IMR-90 (cell line): ENCODE results near the gene NRF1. TPM values are rescaled to one million over a fixed set of nuclear protein-coding genes. Genes with fewer than 3 reads are reported as not detected.

Experiments
- ATAC-seq: fragments of 200-7000 bp; cut with Tn5 transposase; 2 replicates; pipeline ENCODE4 v1.9.1; 2020; ENCODE audit warnings: low read depth, mild to moderate bottlenecking, moderate library complexity
- BruUV-seq: library from RNA; stranded (reverse); fragments of 400-500 nt; replicated peaks from 2 replicates; lab custom pipeline; 2021; lab: Mats Ljungman, UMichigan
- CTCF ChIA-PET: fragments of 300-600 bp; formaldehyde crosslinking; extraction: SDS; loops from one replicate; lab custom pipeline; 2021; ENCODE audit warnings: antibody characterized with exemption; lab: Yijun Ruan, JAX
- POLR2A ChIA-PET: fragments of 300-600 bp; sonication (Branson Sonifier 250); formaldehyde crosslinking; loops from one replicate; lab custom pipeline; 2022; ENCODE audit warnings: antibody characterized with exemption; ENCODE audit not compliant: unreplicated experiment; lab: Charles Lee
- DNase-seq: peaks from one replicate; pipeline ENCODE4 v3.0.0; 2013
- H2AFZ ChIP-seq: replicated peaks from 2 replicates; pipeline ENCODE3; 2013; ENCODE audit warnings: low read length, mild to moderate bottlenecking; ENCODE audit not compliant: poor library complexity
- H2AK5ac ChIP-seq: 2 replicates; pipeline ENCODE4 v1.6.1; 2013; ENCODE audit warnings: low read depth, low read length, inconsistent platforms
- H2AK9ac ChIP-seq: replicated peaks from 2 replicates; pipeline ENCODE3; 2013; ENCODE audit warnings: mild to moderate bottlenecking, low read depth, low read length, moderate library complexity; ENCODE audit not compliant: poor library complexity
- H2BK120ac ChIP-seq: 2 replicates; pipeline ENCODE4 v1.6.1; 2013; ENCODE audit warnings: low read depth, low read length, inconsistent platforms
- H2BK15ac ChIP-seq: 3 replicates; pipeline ENCODE4 v1.6.1; 2013; ENCODE audit warnings: low read depth, low read length, inconsistent platforms
- H2BK20ac ChIP-seq: 2 replicates; pipeline ENCODE4 v1.6.1; 2013; ENCODE audit warnings: low read depth, mild to moderate bottlenecking, inconsistent platforms, low read length, moderate library complexity
- H2BK5ac ChIP-seq: 2 replicates; pipeline ENCODE4 v1.6.1; 2013; ENCODE audit warnings: mild to moderate bottlenecking, low read depth, low read length, inconsistent platforms; ENCODE audit not compliant: poor library complexity, severe bottlenecking
- H3K14ac ChIP-seq: replicated peaks from 2 replicates; pipeline ENCODE4 v1.6.1; 2013; ENCODE audit warnings: low read depth, low read length, inconsistent platforms
- H3K18ac ChIP-seq: 2 replicates; pipeline ENCODE4 v1.6.1; 2013; ENCODE audit warnings: low read depth, low read length, control low read depth
- H3K23ac ChIP-seq: 2 replicates; pipeline ENCODE4 v1.6.1; 2013; ENCODE audit warnings: low read depth, low read length, inconsistent platforms
- H3K27ac ChIP-seq: 2 replicates; pipeline ENCODE4 v1.5.1; 2013; ENCODE audit warnings: mild to moderate bottlenecking, control low read depth, low read length; ENCODE audit not compliant: insufficient read depth
- H3K27me3 ChIP-seq: 2 replicates; pipeline ENCODE4 v1.6.1; 2013; ENCODE audit warnings: low read length; ENCODE audit not compliant: control insufficient read depth, insufficient read depth
- H3K36me3 ChIP-seq: 2 replicates; pipeline ENCODE4 v1.6.1; 2013; ENCODE audit warnings: low read length, mixed read lengths; ENCODE audit not compliant: control insufficient read depth, insufficient read depth
- H3K4ac ChIP-seq: 2 replicates; pipeline ENCODE4 v1.6.1; 2013; ENCODE audit warnings: low read depth, low read length, inconsistent platforms
- H3K4me1 ChIP-seq: 2 replicates; pipeline ENCODE4 v1.6.1; 2013; ENCODE audit warnings: low read length, mixed read lengths; ENCODE audit not compliant: control insufficient read depth, insufficient read depth
- H3K4me2 ChIP-seq: 2 replicates; pipeline ENCODE4 v1.6.1; 2013; ENCODE audit warnings: low read depth, mild to moderate bottlenecking, control low read depth, low read length, moderate library complexity
- H3K4me3 ChIP-seq: 2 replicates; pipeline ENCODE4 v1.5.1; 2013; ENCODE audit warnings: low read depth, mild to moderate bottlenecking, control low read depth, low read length, moderate library complexity; ENCODE audit not compliant: insufficient read depth
- H3K56ac ChIP-seq: 2 replicates; pipeline ENCODE4 v1.6.1; 2013; ENCODE audit warnings: low read length, inconsistent platforms; ENCODE audit not compliant: insufficient read depth; ENCODE audit errors: extremely low read depth
- H3K79me1 ChIP-seq, 2 experiments: 2 replicates each; pipeline ENCODE4 v1.6.1; 2013; ENCODE audit warnings: low read length in 2 of 2, inconsistent platforms in 1 of 2, low read depth in 1 of 2
- H3K9ac ChIP-seq: 2 replicates; pipeline ENCODE4 v1.6.1; 2013; ENCODE audit warnings: low read depth, low read length, control low read depth
- H3K9me1 ChIP-seq: 2 replicates; pipeline ENCODE4 v1.6.1; 2013; ENCODE audit warnings: low read length, inconsistent platforms; ENCODE audit not compliant: insufficient read depth
- H3K9me3 ChIP-seq: 2 replicates; pipeline ENCODE4 v1.6.1; 2013; ENCODE audit warnings: low read length; ENCODE audit not compliant: control insufficient read depth, insufficient read depth
- H4K20me1 ChIP-seq: 2 replicates; pipeline ENCODE4 v1.6.1; 2013; ENCODE audit warnings: low read length, inconsistent platforms; ENCODE audit not compliant: insufficient read depth
- H4K5ac ChIP-seq: 2 replicates; pipeline ENCODE4 v1.6.1; 2013; ENCODE audit warnings: mild to moderate bottlenecking, low read depth, low read length, control low read depth
- H4K8ac ChIP-seq, 2 experiments: 2 replicates each; pipeline ENCODE4 v1.6.1; 2013; ENCODE audit warnings: low read depth in 2 of 2, low read length in 2 of 2, control low read depth in 1 of 2, inconsistent platforms in 1 of 2
- H4K91ac ChIP-seq: 2 replicates; pipeline ENCODE4 v1.6.1; 2013; ENCODE audit warnings: low read depth, low read length, inconsistent platforms; ENCODE audit not compliant: insufficient read depth
- BHLHE40 ChIP-seq: fragments of 150-350 bp; IDR thresholded peaks from 2 replicates; pipeline ENCODE4 v1.6.1; 2016; ENCODE audit warnings: mild to moderate bottlenecking, low read depth, low read length
- CEBPB ChIP-seq: IDR thresholded peaks from 2 replicates; pipeline ENCODE4 v1.6.1; 2012; ENCODE audit warnings: low read depth, low read length, improper control_type of control experiment
- CHD1 ChIP-seq: IDR thresholded peaks from 2 replicates; pipeline ENCODE4 v1.6.1; 2012; ENCODE audit warnings: low read depth, low read length, improper control_type of control experiment
- CTCF ChIP-seq: conservative IDR thresholded peaks from 2 replicates; pipeline ENCODE4 v1.5.1; 2012; ENCODE audit warnings: mild to moderate bottlenecking, low read depth, low read length, improper control_type of control experiment
- ELK1 ChIP-seq: fragments of 150-350 bp; IDR thresholded peaks from 2 replicates; pipeline ENCODE4 v1.6.1; 2016; ENCODE audit warnings: low read depth, mild to moderate bottlenecking, low read length, moderate library complexity, borderline replicate concordance
- MAFK ChIP-seq: IDR thresholded peaks from 2 replicates; pipeline ENCODE4 v1.6.1; 2012; ENCODE audit warnings: low read depth, low read length, improper control_type of control experiment
- MAZ ChIP-seq: IDR thresholded peaks from 2 replicates; pipeline ENCODE4 v1.6.1; 2012; ENCODE audit warnings: low read depth, mild to moderate bottlenecking, low read length, improper control_type of control experiment, moderate library complexity, borderline replicate concordance
- MXI1 ChIP-seq: IDR thresholded peaks from 2 replicates; pipeline ENCODE4 v1.6.1; 2012; ENCODE audit warnings: low read depth, mild to moderate bottlenecking, low read length, moderate library complexity, borderline replicate concordance
- POLR2A ChIP-seq: IDR thresholded peaks from 2 replicates; pipeline ENCODE4 v1.6.1; 2012; ENCODE audit warnings: mild to moderate bottlenecking, low read depth, low read length
- RAD21 ChIP-seq: IDR thresholded peaks from 2 replicates; pipeline ENCODE4 v1.6.1; 2012; ENCODE audit warnings: low read length, improper control_type of control experiment
- RFX5 ChIP-seq: IDR thresholded peaks from 2 replicates; pipeline ENCODE4 v1.8.0; 2012; ENCODE audit warnings: low read depth, mild to moderate bottlenecking, low read length, moderate library complexity
- SMC3 ChIP-seq: fragments of 150-350 bp; IDR thresholded peaks from 2 replicates; pipeline ENCODE4 v1.6.1; 2016; ENCODE audit warnings: low read depth, mild to moderate bottlenecking, antibody characterized with exemption, low read length, moderate library complexity
- USF2 ChIP-seq: fragments of 150-350 bp; IDR thresholded peaks from 2 replicates; pipeline ENCODE4 v1.6.1; 2017; ENCODE audit warnings: mild to moderate bottlenecking, antibody characterized with exemption, low read length, low read depth
- WGBS, 2 experiments: methylation state at CpG; one replicate each; pipeline versions ENCODE4 v1.1.5 to v1.1.7; 2013; ENCODE audit warnings: missing lambda C conversion rate in 2 of 2; ENCODE audit not compliant: insufficient read length in 1 of 2; ENCODE audit errors: extremely low coverage in 2 of 2; 5-methylcytosine and 5-hydroxymethylcytosine counted together
- dilution Hi-C: fragments of 300-500 bp; cut with HindIII; formaldehyde crosslinking; loops from one replicate; pipeline ENCODE4 v1.14.3; 2018; ENCODE audit warnings: low sequenced_read_pairs; ENCODE audit not compliant: unreplicated experiment
- in situ Hi-C: fragments of 300-500 bp; cut with MboI; formaldehyde crosslinking; loops from 3 replicates; pipeline ENCODE4 v1.14.3; 2019; ENCODE audit warnings: low sequenced_read_pairs, inconsistent platforms, mixed read lengths
- intact Hi-C: fragments of 100-400 bp; cut with micrococcal nuclease; formaldehyde crosslinking; loops from 2 replicates; pipeline ENCODE4 v1.10.0; 2022
- polyA plus RNA-seq, 3 experiments: library from polyadenylated mRNA; depleted of rRNA; stranded (reverse); fragments of >200 nt; gene quantifications; 2 replicates each; pipeline ENCODE4 v1.2.3, GENCODE V29; 2012; ENCODE audit warnings: low replicate concordance in 1 of 3
- total RNA-seq: library from RNA; depleted of rRNA; stranded (reverse); fragments of >200 nt; gene quantifications from 2 replicates; pipeline ENCODE4 v1.2.3, GENCODE V29; 2012

NRF1 gene
- total and polyA plus RNA-seq, 2 of the 4 experiments (the other 2 are of a cell fraction) = 11.4 to 15.8 TPM

- no peaks in the 10 kb centered on the region for H3K9me3 ChIP-seq
- H3K23ac ChIP-seq = no peak overlapping the region
- WGBS, 2 experiments = no CpG with 5 or more reads among the region's 5 CpGs
- in situ Hi-C loops (no loop called here), dilution Hi-C loops (no loop called here), intact Hi-C loops (no loop called here)
- BruUV-seq = no TSS peak
- no peak overlapping the region for H2BK5ac ChIP-seq
- H3K56ac ChIP-seq = no peak overlapping the region
- H3K36me3 ChIP-seq = peaks cover 8% of the 10 kb centered on the region
- no peaks in the 10 kb centered on the region for H3K27me3 ChIP-seq
- H4K5ac ChIP-seq = no peak overlapping the region
- no peak overlapping the region for H2AK5ac ChIP-seq
- H2AFZ ChIP-seq = no peak overlapping the region
- POLR2A ChIA-PET = no interaction called here
- CTCF ChIA-PET = no interaction called here
- H2BK15ac ChIP-seq = no peak overlapping the region
- H4K20me1 ChIP-seq = no peaks in the 10 kb centered on the region
- H3K14ac ChIP-seq = no peak overlapping the region
- no peak for TF ChIP-seq BHLHE40
- no peak for TF ChIP-seq USF2
- TF ChIP-seq MXI1 = no peak
- no peak for TF ChIP-seq ELK1
- no peak for TF ChIP-seq MAZ
- no peak for TF ChIP-seq CEBPB
- TF ChIP-seq SMC3 = no peak
- TF ChIP-seq POLR2A = no peak
- TF ChIP-seq CTCF = no peak
- no peak for TF ChIP-seq CHD1
- no peak for TF ChIP-seq RFX5
- TF ChIP-seq RAD21 = no peak
- no peak for TF ChIP-seq MAFK
- no peak overlapping the region for H3K4me2 ChIP-seq
- ATAC-seq (no peak), DNase-seq (no peak)
- no peak overlapping the region for H4K8ac ChIP-seq
- no peak overlapping the region for H3K27ac ChIP-seq
- H4K91ac ChIP-seq = no peak overlapping the region
- H3K4ac ChIP-seq = no peak overlapping the region
- H2BK120ac ChIP-seq = no peak overlapping the region
- no peaks in the 10 kb centered on the region for H3K79me1 ChIP-seq
- H2BK20ac ChIP-seq = no peak overlapping the region
- H3K9me1 ChIP-seq = no peaks in the 10 kb centered on the region
- H3K4me1 ChIP-seq = no peaks in the 10 kb centered on the region
- H2AK9ac ChIP-seq = no peak overlapping the region
- no peak overlapping the region for H3K18ac ChIP-seq
- H3K9ac ChIP-seq = no peak overlapping the region
- H3K4me3 ChIP-seq = no peak overlapping the region
These were observed 117.5 kb downstream of the NRF1 start for GRCh38 chr7:129728875-129729467.
